ENCODE results near the gene ANAPC5. TPM values are rescaled to one million over a fixed set of nuclear protein-coding genes. Genes with fewer than 3 reads are reported as not detected.

ANAPC5 gene, protein sequence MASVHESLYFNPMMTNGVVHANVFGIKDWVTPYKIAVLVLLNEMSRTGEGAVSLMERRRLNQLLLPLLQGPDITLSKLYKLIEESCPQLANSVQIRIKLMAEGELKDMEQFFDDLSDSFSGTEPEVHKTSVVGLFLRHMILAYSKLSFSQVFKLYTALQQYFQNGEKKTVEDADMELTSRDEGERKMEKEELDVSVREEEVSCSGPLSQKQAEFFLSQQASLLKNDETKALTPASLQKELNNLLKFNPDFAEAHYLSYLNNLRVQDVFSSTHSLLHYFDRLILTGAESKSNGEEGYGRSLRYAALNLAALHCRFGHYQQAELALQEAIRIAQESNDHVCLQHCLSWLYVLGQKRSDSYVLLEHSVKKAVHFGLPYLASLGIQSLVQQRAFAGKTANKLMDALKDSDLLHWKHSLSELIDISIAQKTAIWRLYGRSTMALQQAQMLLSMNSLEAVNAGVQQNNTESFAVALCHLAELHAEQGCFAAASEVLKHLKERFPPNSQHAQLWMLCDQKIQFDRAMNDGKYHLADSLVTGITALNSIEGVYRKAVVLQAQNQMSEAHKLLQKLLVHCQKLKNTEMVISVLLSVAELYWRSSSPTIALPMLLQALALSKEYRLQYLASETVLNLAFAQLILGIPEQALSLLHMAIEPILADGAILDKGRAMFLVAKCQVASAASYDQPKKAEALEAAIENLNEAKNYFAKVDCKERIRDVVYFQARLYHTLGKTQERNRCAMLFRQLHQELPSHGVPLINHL
- 100 and 126 TPM in 2 replicates for total RNA-seq

DNA sequence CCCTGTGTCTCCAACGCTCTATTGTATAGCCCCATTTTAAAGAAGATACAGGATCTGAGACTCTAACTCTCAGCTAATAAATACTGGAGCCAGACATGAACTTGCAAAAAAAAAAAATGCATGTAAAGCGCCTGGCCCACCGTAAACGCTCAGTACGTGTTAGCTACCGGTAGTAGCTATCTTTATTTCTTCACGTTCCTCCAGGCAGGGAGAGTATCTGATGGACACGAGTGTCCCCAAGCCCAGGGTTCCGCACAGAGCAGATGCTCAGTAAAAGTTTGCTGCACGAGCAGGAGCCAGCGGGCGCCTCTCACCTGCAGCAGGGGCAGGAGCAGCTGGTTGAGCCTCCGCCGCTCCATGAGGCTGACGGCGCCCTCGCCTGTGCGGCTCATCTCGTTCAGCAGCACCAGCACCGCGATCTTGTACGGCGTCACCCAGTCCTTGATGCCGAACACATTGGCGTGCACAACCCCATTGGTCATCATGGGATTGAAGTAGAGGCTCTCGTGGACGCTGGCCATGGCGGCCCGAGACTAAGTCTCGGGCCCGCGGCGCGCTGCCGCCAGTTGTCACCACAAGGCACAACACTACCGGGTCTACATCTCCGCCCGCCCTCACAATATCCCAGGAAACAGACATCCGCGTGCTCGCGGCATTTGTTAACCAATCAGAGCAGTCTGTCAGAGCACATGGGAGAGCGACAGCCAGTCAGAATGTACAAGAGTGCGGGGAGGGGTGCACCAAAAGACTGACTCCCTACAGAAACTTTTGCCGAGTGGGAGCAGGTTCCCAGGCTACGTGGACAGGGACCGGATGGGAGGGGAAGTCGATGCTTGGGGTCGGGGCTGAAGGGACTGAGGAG lies at the start of gene ANAPC5:
Gene ANAPC5 (minus strand): TSS at position 592 of the 862 bp plus-strand sequence. CDS start 71 bp downstream, at position 521.

DNA sequence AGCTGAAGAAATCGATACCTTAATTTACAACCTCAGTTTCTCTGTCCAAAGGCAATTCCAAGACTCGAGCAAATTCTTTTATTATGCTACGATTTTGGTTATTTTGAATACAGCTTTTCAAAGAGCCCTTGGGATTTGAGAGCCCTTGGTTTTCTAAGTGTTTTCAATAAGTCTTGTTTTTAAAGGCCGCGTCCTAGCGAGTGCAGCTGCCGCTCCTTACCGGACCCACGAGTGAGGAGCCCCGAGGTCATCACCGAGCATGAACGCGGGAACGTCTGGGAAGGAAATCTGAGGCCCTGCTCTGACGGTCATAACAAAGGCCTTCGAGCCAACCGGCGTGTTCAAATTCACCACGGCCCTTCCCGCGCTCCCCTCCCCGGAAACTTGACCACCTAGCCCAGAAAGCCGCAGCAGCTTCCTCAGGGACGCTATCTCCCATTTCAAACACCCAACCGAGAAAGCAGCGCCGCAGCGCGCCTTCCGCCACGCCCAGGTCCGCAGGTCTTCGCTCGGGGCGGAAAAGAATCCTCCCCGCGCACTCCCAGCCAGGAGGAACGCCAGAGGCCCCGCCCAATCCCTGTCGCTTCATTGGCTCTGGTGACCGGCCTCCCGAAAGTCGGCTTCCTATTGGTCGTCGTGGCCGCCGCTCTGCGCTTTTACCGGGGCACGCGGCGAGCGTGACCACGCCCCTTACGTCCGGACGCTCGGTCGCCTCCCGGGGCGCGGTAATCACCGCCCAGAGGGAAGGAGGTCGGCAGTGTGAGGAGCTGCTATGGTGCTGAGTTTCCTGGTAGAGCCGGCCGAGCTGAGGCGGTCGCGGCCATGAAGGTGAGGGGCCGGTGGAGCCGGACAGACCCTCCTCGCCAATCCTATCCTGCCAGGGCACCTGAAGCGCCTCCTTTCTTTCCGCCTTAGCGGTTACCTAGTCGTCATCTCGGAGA lies 47.5 kb upstream of the ANAPC5 start, which contains the start of gene RNF34:
Gene RNF34 (plus strand): TSS at position 728 of the 941 bp plus-strand sequence. CDS start 95 bp downstream, at position 823.

DNA sequence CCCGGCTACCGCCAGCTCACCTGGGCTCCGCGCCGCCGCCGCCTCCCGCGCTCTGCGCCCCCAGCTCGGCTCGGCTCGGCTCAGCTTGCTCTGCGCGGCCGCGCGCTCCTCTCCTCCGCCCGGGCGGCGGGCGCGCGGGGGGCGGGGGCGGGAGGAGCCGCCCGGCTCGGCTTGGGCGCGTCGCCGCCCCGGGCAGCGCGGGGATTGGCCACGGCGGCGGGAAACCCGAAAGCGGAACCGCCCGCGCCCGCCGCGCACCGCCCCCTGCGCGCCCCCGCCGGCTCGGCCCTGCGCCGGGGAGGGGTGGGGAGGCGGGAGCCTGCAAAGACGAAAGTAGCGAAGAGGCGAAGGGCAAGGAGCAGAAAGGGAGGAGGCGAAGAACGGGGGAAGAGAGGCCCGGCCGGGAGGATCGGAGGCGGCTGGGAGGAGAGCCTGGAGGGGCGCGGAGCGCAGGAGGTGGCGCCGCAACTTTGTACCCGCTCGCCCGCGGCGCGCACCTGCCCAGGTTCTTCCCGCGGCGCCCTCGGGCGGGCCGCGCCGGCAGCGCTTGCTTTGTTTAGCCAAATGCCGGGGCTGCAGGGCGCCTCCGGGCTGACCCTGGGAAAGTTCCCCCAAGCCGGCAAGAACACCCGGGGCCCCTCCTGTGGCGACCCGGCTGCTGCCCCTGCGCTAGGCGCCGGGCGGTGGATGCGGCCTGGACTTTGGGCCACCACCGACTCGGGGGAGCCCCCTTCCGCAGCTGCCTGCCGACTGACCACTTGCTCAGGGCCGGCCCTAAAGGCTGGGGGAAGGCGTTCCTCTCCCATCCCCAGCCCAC lies 55.4 kb downstream of the ANAPC5 start, which contains the start of gene CAMKK2:
Gene CAMKK2 (minus strand): TSS at position 92 of the 817 bp plus-strand sequence. CDS start 22,183 bp downstream, outside the sequence.

Other genes starting within 250 kb of the ANAPC5 start
- 0.47 and 0.77 TPM in 2 replicates for gene P2RX7, start 219.5 kb downstream of the ANAPC5 start, total RNA-seq
- gene P2RX4, start 142.3 kb downstream of the ANAPC5 start, total RNA-seq: 14.0 and 16.9 TPM in 2 replicates
- gene CAMKK2, start 55.7 kb downstream of the ANAPC5 start, total RNA-seq: 8.9 and 10.4 TPM in 2 replicates
- gene RNF34, start 47.7 kb upstream of the ANAPC5 start, total RNA-seq: 70.6 and 105 TPM in 2 replicates
- gene KDM2B, start 228.6 kb upstream of the ANAPC5 start, total RNA-seq: 17.7 and 18.4 TPM in 2 replicates

Measured in bronchial smooth muscle cell (primary cell).